ENCODE measurements around the gene CCDC92B.

GRCh38 chr17:2710071-2710802 is 39.2 kb downstream of the CCDC92B start:
- no peak for TF ChIP-seq POLR2A (IDR thresholded peaks at IDR 0.05; ENCODE audit: low read length)
- TF ChIP-seq GATA1 (IDR thresholded peaks at IDR 0.05; ENCODE audit: low read depth, low read length): no peak

Measured in erythroblast (primary cell).